Psoas muscle (tissue), 8 donors: ENCODE data around the gene LMOD1. TPM values are rescaled to one million over a fixed set of nuclear protein-coding genes. Genes with fewer than 3 reads are reported as not detected.

Experiments
- ATAC-seq, 4 donors: fragments of 200-7000 bp; cut with Tn5 transposase; one replicate each; pipeline ENCODE4 v1.9.1; 2020; ENCODE audit warnings: moderate library complexity in 3 of 4, mild to moderate bottlenecking in 2 of 4
- DNase-seq, 2 donors: peaks; one replicate each; pipeline ENCODE4 v3.0.0-alpha.2; 2020
- H3K27ac ChIP-seq: fragments of 200-600 bp; one replicate; pipeline ENCODE4 v1.8.0; 2022
- H3K27me3 ChIP-seq, 3 donors: fragments of 200-600 bp in 1 of 3; one replicate each; pipeline versions ENCODE4 v1.6.1 to v1.8.0; 2013 to 2022; ENCODE audit warnings: low read length in 2 of 3, mild to moderate bottlenecking in 2 of 3, moderate library complexity in 1 of 3; ENCODE audit not compliant: insufficient read depth in 3 of 3
- H3K36me3 ChIP-seq, 2 donors: fragments of 200-600 bp in 1 of 2; one replicate each; pipeline versions ENCODE4 v1.6.1 to v1.8.0; 2013 to 2022; ENCODE audit warnings: low read depth in 1 of 2, mild to moderate bottlenecking in 1 of 2, moderate library complexity in 1 of 2; ENCODE audit not compliant: insufficient read depth in 1 of 2
- H3K4me1 ChIP-seq: fragments of 200-600 bp; one replicate; pipeline ENCODE4 v1.8.0; 2022
- H3K4me3 ChIP-seq: fragments of 200-600 bp; one replicate; pipeline ENCODE4 v1.8.0; 2022; ENCODE audit warnings: mild to moderate bottlenecking
- H3K9me3 ChIP-seq: fragments of 200-600 bp; one replicate; pipeline ENCODE4 v1.8.0; 2022
- CTCF ChIP-seq: fragments of 200-600 bp; IDR thresholded peaks from one replicate; pipeline ENCODE4 v1.8.0; 2022; ENCODE audit warnings: antibody characterized with exemption
- WGBS, 3 donors: extraction: QIAGEN DNeasy Blood & Tissue Kit; methylation state at CpG; one replicate each; pipeline versions ENCODE4 v1.1.6 to v1.1.7; 2013; 5-methylcytosine and 5-hydroxymethylcytosine counted together
- intact Hi-C, 2 donors: fragments of 100-400 bp; cut with DNase I; formaldehyde crosslinking; loops; one replicate each; pipeline versions ENCODE4 v1.11.0 to v1.14.2; 2022
- polyA plus RNA-seq, 3 donors: library from polyadenylated mRNA; stranded (reverse); fragments of 200-250 nt; gene quantifications; one replicate each; pipeline ENCODE4 v1.2.3, GENCODE V29; 2013
- total RNA-seq, 4 donors: library from RNA; stranded (reverse); fragmentation: NEBNext Ultra II Directional in 2 of 4; extraction: Animal tissue kit (Norgen Biotek cat#: 25700) in 2 of 4; gene quantifications; one replicate each; pipeline versions ENCODE4 v1.2.1 to v1.2.4, GENCODE V29; 2021 to 2023
- donor health status: healthy with polysubstance abuse.
- donor health status: DM: no; HTN: no; CAD: no; lungs with moderate emphysema.
- donor health status: Bipolar disorder and iron deficiency.
- donor health status: healthy.
- donor health status: DM: yes; HTN: yes; CAD: no.
- donor health status: DM: no; HTN: no; CAD: no.
- donor health status: DM: no; HTN: no; CAD: no.
- donor health status: DM: yes; HTN: yes; CAD: no.

The LMOD1 gene
- total and polyA plus RNA-seq, 7 donors = 4.9 to 45.4 (median 15.5) TPM

- H3K4me1 ChIP-seq = peaks cover 71% of the 10 kb centered on the region
- H3K27ac ChIP-seq = peak overlapping the region; percentile 95
- H3K27me3 ChIP-seq = no peaks in the 10 kb centered on the region
- ATAC-seq (no peak), DNase-seq (no peak)
- no peaks in the 10 kb centered on the region for H3K9me3 ChIP-seq
- intact Hi-C loops = loop anchor here in 1 of 2 donors (10.0 kb wide), 1 partner anchor 245 kb away; no protein-coding TSS in a partner anchor
- 40 to 67% (median 48%) methylated on average over 7 of the region's 7 CpGs for WGBS, 3 donors
- peak overlapping the region; percentile 79 for H3K4me3 ChIP-seq
- peaks cover 0 to 18% of the 10 kb centered on the region in 2 donors for H3K36me3 ChIP-seq
- no peak for TF ChIP-seq CTCF
Measured at GRCh38 chr1:201890223-201890622, 56.1 kb downstream of the LMOD1 start.

GRCh38 chr1:201889090-201889968 lies 57.0 kb downstream of the LMOD1 start:
- peak overlapping the region; percentile 95 for H3K27ac ChIP-seq
- TF ChIP-seq CTCF = no peak
- WGBS, 3 donors = 9 to 11% (median 11%) methylated on average over 29 to 33 of the region's 33 CpGs
- no peaks in the 10 kb centered on the region for H3K27me3 ChIP-seq
- no peak for DNase-seq
- H3K36me3 ChIP-seq = peaks cover 0 to 18% of the 10 kb centered on the region in 2 donors
- peaks cover 76% of the 10 kb centered on the region for H3K4me1 ChIP-seq
- intact Hi-C loops = loop anchor here in 1 of 2 donors (2.0 kb wide), 1 partner anchor 57 kb away; the partner anchor contains the start of gene LMOD1
- no peaks in the 10 kb centered on the region for H3K9me3 ChIP-seq
- H3K4me3 ChIP-seq = peak overlapping the region; percentile 79
- no peak for ATAC-seq

GRCh38 chr1:201888282-201889089 lies 57.9 kb downstream of the LMOD1 start, which contains the start of gene SHISA4:
Gene SHISA4 (plus strand): TSS chr1:201888898. CDS start chr1:201888995, 97 bp downstream.
- peak; percentile 84 to 92 for DNase-seq
- WGBS, 3 donors = 1 to 2% (median 1%) methylated on average over 31 to 49 of the region's 49 CpGs
- intact Hi-C loops = loop anchor here in 1 of 2 donors (2.0 kb wide), 1 partner anchor 58 kb away; the partner anchor contains the start of gene LMOD1
- Histone ChIP-seq H3K9me3 (no peaks in the 10 kb centered on the region), H3K36me3 (peaks cover 0 to 12% of the 10 kb centered on the region in 2 donors), H3K4me3 (peak within 1 kb of the TSS; percentile 79), H3K27ac (peak within 1 kb of the TSS; percentile 95), H3K4me1 (peaks cover 82% of the 10 kb centered on the region), H3K27me3 (no peaks in the 10 kb centered on the region)
- ATAC-seq = peak; percentile 68 to 76 (median 74)
- no peak for TF ChIP-seq CTCF

- H3K9me3 ChIP-seq = no peaks in the 10 kb centered on the region
- H3K27ac ChIP-seq = peak overlapping the region; percentile 95
- TF ChIP-seq CTCF = no peak
- ATAC-seq (no peak), DNase-seq (no peak)
- peaks cover 0 to 2% of the 10 kb centered on the region in 2 donors for H3K36me3 ChIP-seq
- no peak overlapping the region for H3K4me3 ChIP-seq
- no peaks in the 10 kb centered on the region for H3K27me3 ChIP-seq
- peaks cover 78% of the 10 kb centered on the region for H3K4me1 ChIP-seq
- intact Hi-C loops = no loop called here
- WGBS, 3 donors = 59 to 82% (median 62%) methylated on average over 5 of the region's 5 CpGs
Measured at GRCh38 chr1:201887116-201887866, 59.1 kb downstream of the LMOD1 start.
